GM23338 (cell line): Measurements from ENCODE around the gene SIDT1. TPM values are rescaled to one million over a fixed set of nuclear protein-coding genes. Genes with fewer than 3 reads are reported as not detected.
A peak's percentile ranks its signal among the peaks of the same experiment; 100 is the strongest.

Source experiments
- ATAC-seq: fragments of 200-7000 bp; cut with Tn5 transposase; 3 replicates; pipeline ENCODE4 v1.9.1; 2020
- DNase-seq: peaks from one replicate; pipeline ENCODE4 v3.0.0-alpha.2; 2015; ENCODE audit warnings: low spot score
- H2AFZ ChIP-seq: fragments of 200-600 bp; sonication (generic); 2 replicates; pipeline ENCODE4 v1.8.0; 2016; ENCODE audit warnings: antibody characterized with exemption, mild to moderate bottlenecking, moderate library complexity
- H3F3A ChIP-seq: fragments of 200-600 bp; sonication (generic); replicated peaks from 2 replicates; pipeline ENCODE4 v1.8.0; 2017; ENCODE audit warnings: antibody characterized with exemption, mixed run types, low read depth
- H3K27ac ChIP-seq: fragments of 200-600 bp; sonication (generic); 2 replicates; pipeline ENCODE4 v1.6.1; 2016; ENCODE audit warnings: low read depth
- H3K27me3 ChIP-seq: fragments of 200-600 bp; sonication (generic); 2 replicates; pipeline ENCODE4 v1.8.0; 2016; ENCODE audit warnings: mild to moderate bottlenecking, mixed run types, moderate library complexity; ENCODE audit not compliant: insufficient read depth
- H3K36me3 ChIP-seq: fragments of 200-600 bp; sonication (generic); 2 replicates; pipeline ENCODE4 v1.8.0; 2016; ENCODE audit warnings: mild to moderate bottlenecking; ENCODE audit not compliant: insufficient read depth
- H3K4me1 ChIP-seq: fragments of 200-600 bp; sonication (generic); 2 replicates; pipeline ENCODE4 v1.8.0; 2016; ENCODE audit warnings: mild to moderate bottlenecking, moderate library complexity; ENCODE audit not compliant: insufficient read depth
- H3K4me2 ChIP-seq: fragments of 200-600 bp; sonication (generic); 2 replicates; pipeline ENCODE4 v1.7.1; 2017; ENCODE audit warnings: mixed run types
- H3K4me3 ChIP-seq: fragments of 200-600 bp; sonication (generic); 2 replicates; pipeline ENCODE4 v1.6.1; 2016; ENCODE audit warnings: mixed run types
- H3K79me2 ChIP-seq: fragments of 200-600 bp; sonication (generic); replicated peaks from 2 replicates; pipeline ENCODE4 v1.8.0; 2017; ENCODE audit warnings: mild to moderate bottlenecking; ENCODE audit not compliant: insufficient read depth
- H3K9me2 ChIP-seq: fragments of 200-600 bp; sonication (generic); 2 replicates; pipeline ENCODE4 v1.8.0; 2017; ENCODE audit not compliant: insufficient read depth
- H4K20me1 ChIP-seq: fragments of 200-600 bp; sonication (generic); replicated peaks from 2 replicates; pipeline ENCODE4 v1.8.0; 2017; ENCODE audit warnings: mild to moderate bottlenecking; ENCODE audit not compliant: insufficient read depth
- H3K27ac Mint-ChIP-seq: 2 replicates; pipeline ENCODE4 v1.8.0; 2020; ENCODE audit warnings: inconsistent platforms, mild to moderate bottlenecking, moderate library complexity, mixed read lengths
- H3K27me3 Mint-ChIP-seq: 3 replicates; pipeline ENCODE4 v1.8.0; 2022; ENCODE audit warnings: low read depth, mild to moderate bottlenecking, moderate library complexity, mixed read lengths, inconsistent platforms; ENCODE audit not compliant: insufficient read depth, poor library complexity
- H3K36me3 Mint-ChIP-seq: 3 replicates; pipeline ENCODE4 v1.8.0; 2021; ENCODE audit warnings: low read depth, mild to moderate bottlenecking, inconsistent platforms, moderate library complexity, mixed read lengths
- H3K4me1 Mint-ChIP-seq: 3 replicates; pipeline ENCODE4 v1.8.0; 2020; ENCODE audit warnings: mild to moderate bottlenecking, inconsistent platforms, mixed read lengths
- H3K4me3 Mint-ChIP-seq: 3 replicates; pipeline ENCODE4 v1.8.0; 2021; ENCODE audit warnings: moderate library complexity, mild to moderate bottlenecking, inconsistent platforms, mixed read lengths
- H3K9me3 Mint-ChIP-seq: 3 replicates; pipeline ENCODE4 v1.8.0; 2020; ENCODE audit warnings: moderate library complexity, mild to moderate bottlenecking, inconsistent platforms, mixed read lengths
- CREB1 ChIP-seq: fragments of 250-450 bp; sonication (Bioruptor Pico); IDR thresholded peaks from 2 replicates; pipeline ENCODE4 v1.5.0; 2020; ENCODE audit warnings: low read depth, mild to moderate bottlenecking, moderate library complexity
- EZH2 ChIP-seq: fragments of 200-600 bp; sonication (generic); IDR thresholded peaks from one replicate; pipeline ENCODE4 v1.8.0; 2017; ENCODE audit warnings: antibody characterized with exemption, mild to moderate bottlenecking, low read depth; ENCODE audit not compliant: unreplicated experiment
- EZH2phosphoT487 ChIP-seq: fragments of 200-600 bp; sonication (generic); IDR thresholded peaks from one replicate; pipeline ENCODE4 v1.8.1; 2018; ENCODE audit warnings: antibody characterized with exemption; ENCODE audit not compliant: unreplicated experiment
- JUNB ChIP-seq: IDR thresholded peaks from one replicate; pipeline ENCODE4 v1.6.1; 2016; ENCODE audit warnings: antibody characterized with exemption; ENCODE audit not compliant: unreplicated experiment
- NANOG ChIP-seq: IDR thresholded peaks from 2 replicates; pipeline ENCODE4 v1.6.1; 2016; ENCODE audit warnings: antibody characterized with exemption, borderline replicate concordance
- POLR2AphosphoS5 ChIP-seq: IDR thresholded peaks from 2 replicates; pipeline ENCODE4 v1.6.1; 2016; ENCODE audit warnings: antibody characterized with exemption, low read depth
- STAT1 ChIP-seq: IDR thresholded peaks from one replicate; pipeline ENCODE4 v1.6.1; 2016; ENCODE audit warnings: antibody characterized with exemption; ENCODE audit not compliant: unreplicated experiment
- ZNF114 ChIP-seq: fragments of 250-450 bp; sonication (Bioruptor Pico); IDR thresholded peaks from 2 replicates; pipeline ENCODE4 v1.5.0; 2020; ENCODE audit warnings: mild to moderate bottlenecking, moderate library complexity
- ZNF331 ChIP-seq: fragments of 250-450 bp; sonication (Bioruptor Pico); IDR thresholded peaks from 2 replicates; pipeline ENCODE4 v1.5.0; 2020; ENCODE audit warnings: low read depth, mild to moderate bottlenecking, moderate library complexity
- polyA plus RNA-seq: library from polyadenylated mRNA; unstranded; fragments of >200 nt; fragmentation: Nextera tagmentation; extraction: Ambion mirVana; gene quantifications from 2 replicates; pipeline ENCODE4 v1.2.1, GENCODE V29; 2016
- total RNA-seq: library from RNA; depleted of rRNA; stranded (reverse); fragments of >200 nt; shearing (Covaris generic); gene quantifications from 2 replicates; pipeline ENCODE4 v1.2.3, GENCODE V29; 2014
- TF ChIP-seq, protein P1 (sequence below): IDR thresholded peaks from 2 replicates; pipeline ENCODE4 v1.6.1; 2016; ENCODE audit warnings: antibody characterized with exemption
- TF ChIP-seq, protein P2 (sequence below), 2 experiments: fragments of 200-600 bp in 1 of 2; sonication (generic) in 1 of 2; conservative IDR thresholded peaks; 2 replicates each; pipeline versions ENCODE4 v1.5.1 to v1.6.1; 2016 to 2017; ENCODE audit warnings: antibody characterized with exemption in 2 of 2, low read depth in 2 of 2, mild to moderate bottlenecking in 2 of 2, moderate library complexity in 1 of 2
- TF ChIP-seq, protein P3 (sequence below): IDR thresholded peaks from one replicate; pipeline ENCODE4 v1.6.1; 2018; ENCODE audit warnings: antibody characterized with exemption; ENCODE audit not compliant: unreplicated experiment
- TF ChIP-seq, protein P4 (sequence below): fragments of 250-450 bp; sonication (Bioruptor Pico); IDR thresholded peaks from 2 replicates; pipeline ENCODE4 v1.5.0; 2020; ENCODE audit warnings: mild to moderate bottlenecking, moderate library complexity

SIDT1 gene
- total and polyA plus RNA-seq, 2 experiments from 2014 or later = 0.10 TPM; not detected in 1

DNA sequence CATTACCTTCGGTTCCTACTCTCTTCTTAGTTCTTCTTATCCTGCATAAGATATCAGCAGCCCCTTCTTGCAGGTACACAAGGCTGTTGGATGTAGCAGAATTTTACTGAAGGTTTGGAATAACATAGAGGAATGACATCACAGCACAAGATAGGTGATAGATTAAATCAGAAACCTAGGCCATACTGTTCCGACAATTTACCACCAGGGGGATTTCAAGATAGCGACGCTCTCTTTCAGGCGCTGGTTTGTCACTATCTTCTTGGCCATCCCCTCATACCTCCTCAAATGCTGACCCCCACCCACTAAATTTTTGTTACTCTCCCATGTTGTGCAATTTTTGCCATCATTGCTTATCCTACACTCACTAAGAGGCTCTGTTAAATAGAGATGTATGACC is 3.5 kb downstream of the SIDT1 start:
- H3K4me2 ChIP-seq = no peak overlapping the region
- Mint-ChIP-seq H3K27me3 (peaks cover 42% of the 10 kb centered on the region), H3K27ac (no peak overlapping the region)

More for the DNA sequence above, 3.5 kb downstream of the SIDT1 start:
- Histone ChIP-seq H3K4me3 (no peak overlapping the region), H2AFZ (0 out of 2 replicates have a peak overlapping the region, but pooled peaks have one; percentile 33), H3K4me1 (peaks cover 7% of the 10 kb centered on the region; the same call in 1 of the 2 replicates), H3K27me3 (peaks cover 50% of the 10 kb centered on the region), H3K9me2 (no peaks in the 10 kb centered on the region), H3K36me3 (no peaks in the 10 kb centered on the region), H3K27ac (no peak overlapping the region), H3K79me2 (no peaks in the 10 kb centered on the region), H3F3A (no peaks in the 10 kb centered on the region), H4K20me1 (no peaks in the 10 kb centered on the region)
- peak; percentile 76 for DNase-seq
- peaks cover 10% of the 10 kb centered on the region; the same call in 1 of the 3 replicates for H3K4me1 Mint-ChIP-seq
- ATAC-seq = peak; percentile 52
- no peak for TF ChIP-seq POLR2AphosphoS5
- no peak for TF ChIP-seq ZNF114
- TF ChIP-seq, protein P1, sequence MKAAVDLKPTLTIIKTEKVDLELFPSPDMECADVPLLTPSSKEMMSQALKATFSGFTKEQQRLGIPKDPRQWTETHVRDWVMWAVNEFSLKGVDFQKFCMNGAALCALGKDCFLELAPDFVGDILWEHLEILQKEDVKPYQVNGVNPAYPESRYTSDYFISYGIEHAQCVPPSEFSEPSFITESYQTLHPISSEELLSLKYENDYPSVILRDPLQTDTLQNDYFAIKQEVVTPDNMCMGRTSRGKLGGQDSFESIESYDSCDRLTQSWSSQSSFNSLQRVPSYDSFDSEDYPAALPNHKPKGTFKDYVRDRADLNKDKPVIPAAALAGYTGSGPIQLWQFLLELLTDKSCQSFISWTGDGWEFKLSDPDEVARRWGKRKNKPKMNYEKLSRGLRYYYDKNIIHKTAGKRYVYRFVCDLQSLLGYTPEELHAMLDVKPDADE = no peak
- TF ChIP-seq, protein P2, sequence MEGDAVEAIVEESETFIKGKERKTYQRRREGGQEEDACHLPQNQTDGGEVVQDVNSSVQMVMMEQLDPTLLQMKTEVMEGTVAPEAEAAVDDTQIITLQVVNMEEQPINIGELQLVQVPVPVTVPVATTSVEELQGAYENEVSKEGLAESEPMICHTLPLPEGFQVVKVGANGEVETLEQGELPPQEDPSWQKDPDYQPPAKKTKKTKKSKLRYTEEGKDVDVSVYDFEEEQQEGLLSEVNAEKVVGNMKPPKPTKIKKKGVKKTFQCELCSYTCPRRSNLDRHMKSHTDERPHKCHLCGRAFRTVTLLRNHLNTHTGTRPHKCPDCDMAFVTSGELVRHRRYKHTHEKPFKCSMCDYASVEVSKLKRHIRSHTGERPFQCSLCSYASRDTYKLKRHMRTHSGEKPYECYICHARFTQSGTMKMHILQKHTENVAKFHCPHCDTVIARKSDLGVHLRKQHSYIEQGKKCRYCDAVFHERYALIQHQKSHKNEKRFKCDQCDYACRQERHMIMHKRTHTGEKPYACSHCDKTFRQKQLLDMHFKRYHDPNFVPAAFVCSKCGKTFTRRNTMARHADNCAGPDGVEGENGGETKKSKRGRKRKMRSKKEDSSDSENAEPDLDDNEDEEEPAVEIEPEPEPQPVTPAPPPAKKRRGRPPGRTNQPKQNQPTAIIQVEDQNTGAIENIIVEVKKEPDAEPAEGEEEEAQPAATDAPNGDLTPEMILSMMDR (conservative IDR thresholded peaks at IDR 0.05; ENCODE audit: low read depth in 2 of 2) = peak; percentile 56 to 58
- no peak for TF ChIP-seq NANOG
- TF ChIP-seq EZH2 = no peak
- TF ChIP-seq ZNF331 (CRISPR knock-in tag) = no peak
- TF ChIP-seq, protein P3, sequence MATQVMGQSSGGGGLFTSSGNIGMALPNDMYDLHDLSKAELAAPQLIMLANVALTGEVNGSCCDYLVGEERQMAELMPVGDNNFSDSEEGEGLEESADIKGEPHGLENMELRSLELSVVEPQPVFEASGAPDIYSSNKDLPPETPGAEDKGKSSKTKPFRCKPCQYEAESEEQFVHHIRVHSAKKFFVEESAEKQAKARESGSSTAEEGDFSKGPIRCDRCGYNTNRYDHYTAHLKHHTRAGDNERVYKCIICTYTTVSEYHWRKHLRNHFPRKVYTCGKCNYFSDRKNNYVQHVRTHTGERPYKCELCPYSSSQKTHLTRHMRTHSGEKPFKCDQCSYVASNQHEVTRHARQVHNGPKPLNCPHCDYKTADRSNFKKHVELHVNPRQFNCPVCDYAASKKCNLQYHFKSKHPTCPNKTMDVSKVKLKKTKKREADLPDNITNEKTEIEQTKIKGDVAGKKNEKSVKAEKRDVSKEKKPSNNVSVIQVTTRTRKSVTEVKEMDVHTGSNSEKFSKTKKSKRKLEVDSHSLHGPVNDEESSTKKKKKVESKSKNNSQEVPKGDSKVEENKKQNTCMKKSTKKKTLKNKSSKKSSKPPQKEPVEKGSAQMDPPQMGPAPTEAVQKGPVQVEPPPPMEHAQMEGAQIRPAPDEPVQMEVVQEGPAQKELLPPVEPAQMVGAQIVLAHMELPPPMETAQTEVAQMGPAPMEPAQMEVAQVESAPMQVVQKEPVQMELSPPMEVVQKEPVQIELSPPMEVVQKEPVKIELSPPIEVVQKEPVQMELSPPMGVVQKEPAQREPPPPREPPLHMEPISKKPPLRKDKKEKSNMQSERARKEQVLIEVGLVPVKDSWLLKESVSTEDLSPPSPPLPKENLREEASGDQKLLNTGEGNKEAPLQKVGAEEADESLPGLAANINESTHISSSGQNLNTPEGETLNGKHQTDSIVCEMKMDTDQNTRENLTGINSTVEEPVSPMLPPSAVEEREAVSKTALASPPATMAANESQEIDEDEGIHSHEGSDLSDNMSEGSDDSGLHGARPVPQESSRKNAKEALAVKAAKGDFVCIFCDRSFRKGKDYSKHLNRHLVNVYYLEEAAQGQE = no peak
- no peak for TF ChIP-seq EZH2phosphoT487
- peak; percentile 61 for TF ChIP-seq CREB1 (CRISPR knock-in tag)
- TF ChIP-seq, protein P4, sequence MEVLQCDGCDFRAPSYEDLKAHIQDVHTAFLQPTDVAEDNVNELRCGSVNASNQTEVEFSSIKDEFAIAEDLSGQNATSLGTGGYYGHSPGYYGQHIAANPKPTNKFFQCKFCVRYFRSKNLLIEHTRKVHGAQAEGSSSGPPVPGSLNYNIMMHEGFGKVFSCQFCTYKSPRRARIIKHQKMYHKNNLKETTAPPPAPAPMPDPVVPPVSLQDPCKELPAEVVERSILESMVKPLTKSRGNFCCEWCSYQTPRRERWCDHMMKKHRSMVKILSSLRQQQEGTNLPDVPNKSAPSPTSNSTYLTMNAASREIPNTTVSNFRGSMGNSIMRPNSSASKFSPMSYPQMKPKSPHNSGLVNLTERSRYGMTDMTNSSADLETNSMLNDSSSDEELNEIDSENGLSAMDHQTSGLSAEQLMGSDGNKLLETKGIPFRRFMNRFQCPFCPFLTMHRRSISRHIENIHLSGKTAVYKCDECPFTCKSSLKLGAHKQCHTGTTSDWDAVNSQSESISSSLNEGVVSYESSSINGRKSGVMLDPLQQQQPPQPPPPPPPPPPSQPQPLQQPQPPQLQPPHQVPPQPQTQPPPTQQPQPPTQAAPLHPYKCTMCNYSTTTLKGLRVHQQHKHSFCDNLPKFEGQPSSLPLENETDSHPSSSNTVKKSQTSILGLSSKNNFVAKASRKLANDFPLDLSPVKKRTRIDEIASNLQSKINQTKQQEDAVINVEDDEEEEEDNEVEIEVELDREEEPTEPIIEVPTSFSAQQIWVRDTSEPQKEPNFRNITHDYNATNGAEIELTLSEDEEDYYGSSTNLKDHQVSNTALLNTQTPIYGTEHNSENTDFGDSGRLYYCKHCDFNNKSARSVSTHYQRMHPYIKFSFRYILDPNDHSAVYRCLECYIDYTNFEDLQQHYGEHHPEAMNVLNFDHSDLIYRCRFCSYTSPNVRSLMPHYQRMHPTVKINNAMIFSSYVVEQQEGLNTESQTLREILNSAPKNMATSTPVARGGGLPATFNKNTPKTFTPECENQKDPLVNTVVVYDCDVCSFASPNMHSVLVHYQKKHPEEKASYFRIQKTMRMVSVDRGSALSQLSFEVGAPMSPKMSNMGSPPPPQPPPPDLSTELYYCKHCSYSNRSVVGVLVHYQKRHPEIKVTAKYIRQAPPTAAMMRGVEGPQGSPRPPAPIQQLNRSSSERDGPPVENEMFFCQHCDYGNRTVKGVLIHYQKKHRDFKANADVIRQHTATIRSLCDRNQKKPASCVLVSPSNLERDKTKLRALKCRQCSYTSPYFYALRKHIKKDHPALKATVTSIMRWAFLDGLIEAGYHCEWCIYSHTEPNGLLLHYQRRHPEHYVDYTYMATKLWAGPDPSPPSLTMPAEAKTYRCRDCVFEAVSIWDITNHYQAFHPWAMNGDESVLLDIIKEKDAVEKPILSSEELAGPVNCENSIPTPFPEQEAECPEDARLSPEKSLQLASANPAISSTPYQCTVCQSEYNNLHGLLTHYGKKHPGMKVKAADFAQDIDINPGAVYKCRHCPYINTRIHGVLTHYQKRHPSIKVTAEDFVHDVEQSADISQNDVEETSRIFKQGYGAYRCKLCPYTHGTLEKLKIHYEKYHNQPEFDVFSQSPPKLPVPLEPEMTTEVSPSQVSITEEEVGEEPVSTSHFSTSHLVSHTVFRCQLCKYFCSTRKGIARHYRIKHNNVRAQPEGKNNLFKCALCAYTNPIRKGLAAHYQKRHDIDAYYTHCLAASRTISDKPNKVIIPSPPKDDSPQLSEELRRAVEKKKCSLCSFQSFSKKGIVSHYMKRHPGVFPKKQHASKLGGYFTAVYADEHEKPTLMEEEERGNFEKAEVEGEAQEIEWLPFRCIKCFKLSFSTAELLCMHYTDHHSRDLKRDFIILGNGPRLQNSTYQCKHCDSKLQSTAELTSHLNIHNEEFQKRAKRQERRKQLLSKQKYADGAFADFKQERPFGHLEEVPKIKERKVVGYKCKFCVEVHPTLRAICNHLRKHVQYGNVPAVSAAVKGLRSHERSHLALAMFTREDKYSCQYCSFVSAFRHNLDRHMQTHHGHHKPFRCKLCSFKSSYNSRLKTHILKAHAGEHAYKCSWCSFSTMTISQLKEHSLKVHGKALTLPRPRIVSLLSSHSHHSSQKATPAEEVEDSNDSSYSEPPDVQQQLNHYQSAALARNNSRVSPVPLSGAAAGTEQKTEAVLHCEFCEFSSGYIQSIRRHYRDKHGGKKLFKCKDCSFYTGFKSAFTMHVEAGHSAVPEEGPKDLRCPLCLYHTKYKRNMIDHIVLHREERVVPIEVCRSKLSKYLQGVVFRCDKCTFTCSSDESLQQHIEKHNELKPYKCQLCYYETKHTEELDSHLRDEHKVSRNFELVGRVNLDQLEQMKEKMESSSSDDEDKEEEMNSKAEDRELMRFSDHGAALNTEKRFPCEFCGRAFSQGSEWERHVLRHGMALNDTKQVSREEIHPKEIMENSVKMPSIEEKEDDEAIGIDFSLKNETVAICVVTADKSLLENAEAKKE (CRISPR knock-in tag) = no peak
- no peak for TF ChIP-seq STAT1
- TF ChIP-seq JUNB = no peak
- H3K9me3 Mint-ChIP-seq = no peaks in the 10 kb centered on the region; the same call in 1 of the 3 replicates
- H3K36me3 Mint-ChIP-seq = no peaks in the 10 kb centered on the region
- no peak overlapping the region for H3K4me3 Mint-ChIP-seq
